Natural killer cell (primary cell): ENCODE measurements around the gene KIAA1143. TPM values are rescaled to one million over a fixed set of nuclear protein-coding genes. Genes with fewer than 3 reads are reported as not detected.

Source experiments
- ATAC-seq, 3 donors: fragments of 150-1000 bp in 2 of 3; fragments of 200-7000 bp in 1 of 3; cut with Tn5 transposase; 1 replicate in 1 of 3; 2 replicates in 2 of 3; pipeline ENCODE4 v1.10.0; 2021; ENCODE audit warnings: mild to moderate bottlenecking in 2 of 3, moderate library complexity in 2 of 3
- DNase-seq, 2 donors: peaks; one replicate each; pipeline versions ENCODE4 v3.0.0 to v3.0.0-alpha.2; 2013 to 2021; ENCODE audit warnings: mixed read lengths in 1 of 2
- H3K27ac ChIP-seq: one replicate; pipeline ENCODE4 v1.5.1; 2013; ENCODE audit warnings: mild to moderate bottlenecking, low read length
- H3K27me3 ChIP-seq: one replicate; pipeline ENCODE4 v1.6.1; 2013; ENCODE audit warnings: low read length; ENCODE audit not compliant: control insufficient read depth, insufficient read depth
- H3K36me3 ChIP-seq: one replicate; pipeline ENCODE4 v1.6.1; 2013; ENCODE audit warnings: low read length; ENCODE audit not compliant: control insufficient read depth, insufficient read depth
- H3K4me1 ChIP-seq: one replicate; pipeline ENCODE4 v1.6.1; 2013; ENCODE audit warnings: low read length; ENCODE audit not compliant: control insufficient read depth, insufficient read depth
- H3K4me3 ChIP-seq: one replicate; pipeline ENCODE4 v1.5.1; 2013; ENCODE audit warnings: low read length
- H3K9me3 ChIP-seq: one replicate; pipeline ENCODE4 v1.6.1; 2013; ENCODE audit warnings: low read length; ENCODE audit not compliant: control insufficient read depth, insufficient read depth
- H3K27ac Mint-ChIP-seq, 2 donors: one replicate each; pipeline ENCODE4 v1.8.0; 2022; ENCODE audit warnings: mild to moderate bottlenecking in 2 of 2, mixed read lengths in 2 of 2, moderate library complexity in 1 of 2
- H3K27me3 Mint-ChIP-seq, 2 donors: one replicate each; pipeline ENCODE4 v1.8.0; 2022; ENCODE audit warnings: low read depth in 2 of 2, mixed read lengths in 2 of 2
- H3K36me3 Mint-ChIP-seq: one replicate; pipeline ENCODE4 v1.8.0; 2022; ENCODE audit warnings: mixed read lengths
- H3K4me1 Mint-ChIP-seq, 2 donors: one replicate each; pipeline ENCODE4 v1.8.0; 2022; ENCODE audit warnings: mixed read lengths in 2 of 2
- H3K4me3 Mint-ChIP-seq: one replicate; pipeline ENCODE4 v1.8.0; 2022; ENCODE audit warnings: mild to moderate bottlenecking, moderate library complexity, mixed read lengths
- H3K9me3 Mint-ChIP-seq, 2 donors: one replicate each; pipeline ENCODE4 v1.8.0; 2022; ENCODE audit warnings: mixed read lengths in 2 of 2
- CTCF ChIP-seq: fragments of 200-600 bp; IDR thresholded peaks from one replicate; pipeline ENCODE4 v1.8.0; 2022; ENCODE audit warnings: antibody characterized with exemption
- WGBS: methylation state at CpG from one replicate; pipeline ENCODE4 v1.1.7; 2013; ENCODE audit warnings: missing lambda C conversion rate; ENCODE audit not compliant: insufficient coverage; 5-methylcytosine and 5-hydroxymethylcytosine counted together
- intact Hi-C: fragments of 100-400 bp; cut with micrococcal nuclease; formaldehyde crosslinking; loops from one replicate; pipeline ENCODE4 v1.14.2; 2022
- total RNA-seq, 4 donors: library from RNA; stranded (reverse); fragments of 120-200 nt in 1 of 4; gene quantifications; one replicate each; pipeline versions ENCODE4 v1.2.3 to v1.2.4, GENCODE V29; 2013 to 2022

KIAA1143 gene
- total RNA-seq, 3 donors from 2014 or later (not counting 1 experiment from before 2014, with no cell fraction given), result 25.4 to 28.6 (median 27.7) TPM

- Mint-ChIP-seq H3K27me3 (no peaks in the 10 kb centered on the region), H3K27ac (no peak overlapping the region), H3K4me1 (no peaks in the 10 kb centered on the region), H3K36me3 (no peaks in the 10 kb centered on the region), H3K9me3 (no peaks in the 10 kb centered on the region), H3K4me3 (no peak overlapping the region)
- no peak overlapping the region for H3K4me3 ChIP-seq
- no peaks in the 10 kb centered on the region for H3K27me3 ChIP-seq
- no peak for TF ChIP-seq CTCF
- no peaks in the 10 kb centered on the region for H3K9me3 ChIP-seq
- 85% methylated on average over 2 of the region's 2 CpGs for WGBS
- H3K36me3 ChIP-seq, result no peaks in the 10 kb centered on the region
- intact Hi-C loops, result no loop called here
- DNase-seq (no peak), ATAC-seq (no peak)
- no peaks in the 10 kb centered on the region for H3K4me1 ChIP-seq
- H3K27ac ChIP-seq, result no peak overlapping the region
Measured at GRCh38 chr3:44802011-44802410, 40.6 kb upstream of the KIAA1143 start.

- H3K27ac Mint-ChIP-seq, result no peak overlapping the region
- H3K4me1 Mint-ChIP-seq, result no peaks in the 10 kb centered on the region
- H3K36me3 Mint-ChIP-seq, result no peaks in the 10 kb centered on the region
- no peaks in the 10 kb centered on the region for H3K9me3 Mint-ChIP-seq
- H3K4me3 Mint-ChIP-seq, result no peak overlapping the region
- intact Hi-C loops, result no loop called here
- Histone ChIP-seq H3K27ac (no peak overlapping the region), H3K4me3 (no peak overlapping the region), H3K27me3 (no peaks in the 10 kb centered on the region), H3K9me3 (no peaks in the 10 kb centered on the region), H3K36me3 (no peaks in the 10 kb centered on the region), H3K4me1 (no peaks in the 10 kb centered on the region)
- H3K27me3 Mint-ChIP-seq, result no peaks in the 10 kb centered on the region
- WGBS, result 100% methylated on average over 4 of the region's 4 CpGs
- ATAC-seq (no peak), DNase-seq (no peak)
- TF ChIP-seq CTCF, result no peak
Measured at GRCh38 chr3:44795197-44795596, 33.8 kb upstream of the KIAA1143 start.

GRCh38 chr3:44782891-44783290, 21.5 kb upstream of the KIAA1143 start:
- Mint-ChIP-seq H3K4me1 (no peaks in the 10 kb centered on the region), H3K4me3 (no peak overlapping the region), H3K27me3 (no peaks in the 10 kb centered on the region), H3K9me3 (no peaks in the 10 kb centered on the region), H3K27ac (no peak overlapping the region), H3K36me3 (no peaks in the 10 kb centered on the region)
- H3K9me3 ChIP-seq, result no peaks in the 10 kb centered on the region
- H3K27me3 ChIP-seq, result no peaks in the 10 kb centered on the region
- TF ChIP-seq CTCF, result no peak
- no peak for DNase-seq
- no peaks in the 10 kb centered on the region for H3K4me1 ChIP-seq
- H3K4me3 ChIP-seq, result no peak overlapping the region
- H3K36me3 ChIP-seq, result no peaks in the 10 kb centered on the region
- WGBS, result 100% methylated on average over 4 of the region's 4 CpGs
- H3K27ac ChIP-seq, result no peak overlapping the region
- ATAC-seq, result no peak
- intact Hi-C loops, result no loop called here

- Histone ChIP-seq H3K4me3 (no peak overlapping the region), H3K27ac (no peak overlapping the region), H3K36me3 (no peaks in the 10 kb centered on the region), H3K4me1 (no peaks in the 10 kb centered on the region), H3K9me3 (peaks cover 3% of the 10 kb centered on the region), H3K27me3 (no peaks in the 10 kb centered on the region)
- TF ChIP-seq CTCF, result no peak
- H3K27ac Mint-ChIP-seq, result no peak overlapping the region
- no peaks in the 10 kb centered on the region for H3K4me1 Mint-ChIP-seq
- ATAC-seq, result no peak
- intact Hi-C loops, result no loop called here
- H3K9me3 Mint-ChIP-seq, result peaks cover 3% of the 10 kb centered on the region in 2 donors
- no peaks in the 10 kb centered on the region for H3K27me3 Mint-ChIP-seq
- 100% methylated on average over 1 of the region's 1 CpG for WGBS
- H3K36me3 Mint-ChIP-seq, result peaks cover 22% of the 10 kb centered on the region
- no peak for DNase-seq
- no peak overlapping the region for H3K4me3 Mint-ChIP-seq
Measured at GRCh38 chr3:44772099-44772442, 10.7 kb upstream of the KIAA1143 start.
